Endothelial cell of umbilical vein (primary cell): Measurements from ENCODE around the gene CORO2B. TPM values are rescaled to one million over a fixed set of nuclear protein-coding genes. Genes with fewer than 3 reads are reported as not detected.

ENCODE experiments used
- BruUV-seq: library from RNA; stranded (reverse); fragments of 400-500 nt; replicated peaks from 2 replicates; lab custom pipeline; 2021; lab: Mats Ljungman, UMichigan
- CTCF ChIA-PET: fragments of 300-600, 350-600 bp; sonication (Branson Sonifier 250); formaldehyde crosslinking; loops from one replicate; lab custom pipeline; 2021; ENCODE audit warnings: antibody characterized with exemption, inconsistent platforms; lab: Charles Lee
- POLR2A ChIA-PET: fragments of 300-600, 350-600 bp; sonication (Branson Sonifier 250); formaldehyde crosslinking; loops from one replicate; lab custom pipeline; 2021; ENCODE audit warnings: antibody characterized with exemption, inconsistent platforms; lab: Charles Lee
- DNase-seq: peaks from one replicate; pipeline ENCODE4 v3.0.0-alpha.2; 2011; ENCODE audit warnings: low read depth, low spot score
- FAIRE-seq: peaks from 2 replicates; lab custom pipeline; 2011; peaks lifted over from hg19 to GRCh38; lab: Jason Lieb, UNC
- H2AFZ ChIP-seq: 2 replicates; pipeline ENCODE4 v1.6.0; 2012; ENCODE audit warnings: low read depth, low read length, control low read depth, inconsistent platforms
- H3K27ac ChIP-seq: 2 replicates; pipeline ENCODE4 v1.5.1; 2011; ENCODE audit warnings: low read depth, mild to moderate bottlenecking, control low read depth, low read length, moderate library complexity; ENCODE audit not compliant: insufficient read depth
- H3K27me3 ChIP-seq, 2 experiments: 2 replicates each; pipeline versions ENCODE4 v1.6.0 to v1.6.1; 2011; ENCODE audit warnings: low read length in 2 of 2, mixed read lengths in 1 of 2; ENCODE audit not compliant: control insufficient read depth in 2 of 2, insufficient read depth in 2 of 2
- H3K36me3 ChIP-seq, 2 experiments: 2 replicates in 1 of 2; 3 replicates in 1 of 2; pipeline ENCODE4 v1.5.1; 2011; ENCODE audit warnings: low read length in 2 of 2, mild to moderate bottlenecking in 1 of 2, moderate library complexity in 1 of 2; ENCODE audit not compliant: control insufficient read depth in 2 of 2, insufficient read depth in 2 of 2; ENCODE audit errors: extremely low read depth in 1 of 2
- H3K4me1 ChIP-seq: 3 replicates; pipeline ENCODE4 v1.5.1; 2011; ENCODE audit warnings: mild to moderate bottlenecking, low read length; ENCODE audit not compliant: control insufficient read depth, insufficient read depth; ENCODE audit errors: extremely low read depth
- H3K4me2 ChIP-seq: 2 replicates; pipeline ENCODE4 v1.6.1; 2011; ENCODE audit warnings: low read length, control low read depth, mixed read lengths; ENCODE audit not compliant: insufficient read depth
- H3K4me3 ChIP-seq, 3 experiments: fragments of 200-600 bp in 1 of 3; sonication (generic), shearing (Covaris generic) in 1 of 3; replicated peaks in 1 of 3; 2 replicates each; pipeline ENCODE4 v1.5.1; 2011 to 2016; ENCODE audit warnings: control low read depth in 3 of 3, low read length in 3 of 3, mild to moderate bottlenecking in 2 of 3, inconsistent platforms in 1 of 3, low read depth in 1 of 3, moderate library complexity in 1 of 3; ENCODE audit not compliant: insufficient read depth in 1 of 3
- H3K79me2 ChIP-seq: 2 replicates; pipeline ENCODE4 v1.6.0; 2012; ENCODE audit warnings: low read length, inconsistent platforms; ENCODE audit not compliant: control insufficient read depth, insufficient read depth
- H3K9ac ChIP-seq: replicated peaks from 2 replicates; pipeline ENCODE3; 2011; ENCODE audit warnings: low read length, control low read depth; ENCODE audit not compliant: insufficient read depth; ENCODE audit errors: extremely low read depth
- H3K9me1 ChIP-seq: replicated peaks from 3 replicates; pipeline ENCODE4 v1.6.0; 2011; ENCODE audit warnings: mild to moderate bottlenecking, low read length; ENCODE audit not compliant: control insufficient read depth, insufficient read depth; ENCODE audit errors: extremely low read depth
- H3K9me3 ChIP-seq: replicated peaks from 2 replicates; pipeline ENCODE4 v1.5.1; 2012; ENCODE audit warnings: low read length, inconsistent platforms; ENCODE audit not compliant: control insufficient read depth, insufficient read depth
- H4K20me1 ChIP-seq: replicated peaks from 2 replicates; pipeline ENCODE3; 2011; ENCODE audit warnings: mild to moderate bottlenecking, low read length; ENCODE audit not compliant: control insufficient read depth, insufficient read depth; ENCODE audit errors: extremely low read depth
- CTCF ChIP-seq, 2 donors: IDR thresholded peaks; 1 replicate in 1 of 2; 2 replicates in 1 of 2; pipeline ENCODE4 v1.5.1; 2011; ENCODE audit warnings: low read length in 2 of 2, mild to moderate bottlenecking in 2 of 2, moderate library complexity in 2 of 2, control low read depth in 1 of 2, inconsistent platforms in 1 of 2, low read depth in 1 of 2; ENCODE audit not compliant: insufficient read depth in 1 of 2; ENCODE audit errors: extremely low read depth in 1 of 2
- EZH2 ChIP-seq: IDR thresholded peaks from 2 replicates; pipeline ENCODE4 v1.6.1; 2012; ENCODE audit warnings: borderline replicate concordance, low read depth, mild to moderate bottlenecking, moderate library complexity, low read length, inconsistent platforms; ENCODE audit not compliant: severe bottlenecking
- FOS ChIP-seq: IDR thresholded peaks from 2 replicates; pipeline ENCODE4 v1.6.1; 2011; ENCODE audit warnings: mild to moderate bottlenecking, low read length, moderate library complexity, borderline replicate concordance; ENCODE audit not compliant: insufficient read depth
- GATA2 ChIP-seq: IDR thresholded peaks from 2 replicates; pipeline ENCODE4 v1.7.0; 2011; ENCODE audit warnings: low read depth, mild to moderate bottlenecking, moderate library complexity, mixed read lengths, low read length; ENCODE audit not compliant: insufficient read length, insufficient read depth
- JUN ChIP-seq: IDR thresholded peaks from 2 replicates; pipeline ENCODE4 v1.6.1; 2011; ENCODE audit warnings: borderline replicate concordance, low read depth; ENCODE audit not compliant: insufficient read length, insufficient read depth
- MAX ChIP-seq: IDR thresholded peaks from 2 replicates; pipeline ENCODE4 v1.6.1; 2011; ENCODE audit not compliant: insufficient read depth, insufficient read length
- MYC ChIP-seq: IDR thresholded peaks from one replicate; pipeline ENCODE4 v1.6.1; 2011; ENCODE audit warnings: mild to moderate bottlenecking, low read depth, low read length
- POLR2A ChIP-seq: IDR thresholded peaks from 2 replicates; pipeline ENCODE4 v1.6.1; 2012; ENCODE audit warnings: low read depth, mild to moderate bottlenecking, control low read depth, low read length
- POLR2AphosphoS5 ChIP-seq: IDR thresholded peaks from 2 replicates; pipeline ENCODE4 v1.6.1; 2012; ENCODE audit warnings: low read depth, mild to moderate bottlenecking, control low read depth, low read length, moderate library complexity; ENCODE audit not compliant: insufficient read depth
- dilution Hi-C: fragments of 300-500 bp; cut with MboI; formaldehyde crosslinking; loops from one replicate; pipeline ENCODE4 v1.15.0; 2019; ENCODE audit warnings: low sequenced_read_pairs; ENCODE audit not compliant: extremely low pct_ligation_motif_present
- intact Hi-C: fragments of 100-400 bp; cut with micrococcal nuclease; formaldehyde crosslinking; loops from one replicate; pipeline ENCODE4 v1.10.0; 2022
- polyA plus RNA-seq, 4 experiments: library from polyadenylated mRNA; depleted of rRNA in 3 of 4; stranded (reverse) in 3 of 4; unstranded in 1 of 4; fragments of >200 nt; gene quantifications; 2 replicates each; pipeline versions ENCODE4 v1.2.1 to v1.2.3, GENCODE V29; 2011 to 2012; ENCODE audit warnings: missing spikeins in 1 of 4
- total RNA-seq: library from RNA; stranded (reverse); gene quantifications from 2 replicates; pipeline ENCODE4 v1.2.3, GENCODE V29; 2021

CORO2B gene
- total and polyA plus RNA-seq, 2 donors (not counting 3 experiments of a cell fraction or from before 2014, with no cell fraction given), result 2.4 to 3.7 TPM

GRCh38 chr15:68732451-68732850 lies 153.7 kb downstream of the CORO2B start:
- no peaks in the 10 kb centered on the region for H3K9me3 ChIP-seq
- ChIA-PET CTCF (interaction anchor here (1.8 to 5.1 kb wide), 3 partner anchors 96 to 193 kb away, joined by 9 to 79 read pairs (median 28); no protein-coding TSS in a partner anchor), POLR2A (no interaction called here)
- TF ChIP-seq POLR2A (no peak), EZH2 (no peak), JUN (no peak), MYC (no peak)
- H3K4me1 ChIP-seq, result peaks cover 2% of the 10 kb centered on the region
- no peak overlapping the region for H2AFZ ChIP-seq
- dilution Hi-C loops (no loop called here), intact Hi-C loops (no loop called here)
- no peaks in the 10 kb centered on the region for H3K79me2 ChIP-seq
- no peaks in the 10 kb centered on the region for H3K9me1 ChIP-seq
- DNase-seq (no peak), FAIRE-seq (no peak)
- no peak overlapping the region for H3K4me2 ChIP-seq
- no peak overlapping the region for H3K9ac ChIP-seq
- H3K27ac ChIP-seq, result no peak overlapping the region
- H3K36me3 ChIP-seq, result no peaks in the 10 kb centered on the region
- no peaks in the 10 kb centered on the region for H4K20me1 ChIP-seq
- no TSS peak for BruUV-seq
- peaks cover 9 to 12% of the 10 kb centered on the region in 2 experiments for H3K27me3 ChIP-seq
- no peak overlapping the region for H3K4me3 ChIP-seq

- no peaks in the 10 kb centered on the region for H4K20me1 ChIP-seq
- no peak overlapping the region for H3K4me2 ChIP-seq
- no peaks in the 10 kb centered on the region for H3K79me2 ChIP-seq
- H2AFZ ChIP-seq, result no peak overlapping the region
- H3K27me3 ChIP-seq, result peaks cover 9 to 12% of the 10 kb centered on the region in 2 experiments
- intact Hi-C loops, result no loop called here
- H3K9me3 ChIP-seq, result no peaks in the 10 kb centered on the region
- TF ChIP-seq FOS, result no peak
- no peak for TF ChIP-seq POLR2A
- no peak for TF ChIP-seq CTCF (IDR thresholded peaks at IDR 0.05; ENCODE audit: extremely low read depth in 1 of 2, insufficient read depth in 1 of 2, low read depth in 1 of 2, low read length in 2 of 2)
- TF ChIP-seq JUN, result no peak
- no peak for TF ChIP-seq POLR2AphosphoS5
- TF ChIP-seq EZH2, result no peak
- no peak for TF ChIP-seq MAX
- TF ChIP-seq MYC, result no peak
- TF ChIP-seq GATA2, result no peak
- H3K27ac ChIP-seq, result no peak overlapping the region
- no peaks in the 10 kb centered on the region for H3K36me3 ChIP-seq
- no peak for DNase-seq
- ChIA-PET POLR2A (no interaction called here), CTCF (interaction anchor here (3.4 to 5.1 kb wide), 2 partner anchors 141 to 142 kb away, joined by 22 to 79 read pairs; no protein-coding TSS in a partner anchor)
- peaks cover 2% of the 10 kb centered on the region for H3K4me1 ChIP-seq
- H3K9me1 ChIP-seq, result no peaks in the 10 kb centered on the region
- dilution Hi-C loops, result no loop called here
- H3K9ac ChIP-seq, result no peak overlapping the region
- no peak for FAIRE-seq
- no peak overlapping the region for H3K4me3 ChIP-seq
- BruUV-seq, result no TSS peak
These were observed 154.9 kb downstream of the CORO2B start for GRCh38 chr15:68733666-68734065.
